Frontal cortex (tissue), 4 donors: ENCODE measurements around the gene XAGE1A. TPM values are rescaled to one million over a fixed set of nuclear protein-coding genes. Genes with fewer than 3 reads are reported as not detected.
"Not testable (repeated sequence)": the region's sequence is repeated elsewhere in the genome, so short reads cannot be mapped to it uniquely, and the experiment has no call there.

Source experiments
- DNase-seq, 2 donors: peaks; one replicate each; pipeline ENCODE4 v3.0.0; 2012; ENCODE audit warnings: low spot score in 2 of 2
- FAIRE-seq: peaks from 2 replicates; lab custom pipeline; 2012; peaks lifted over from hg19 to GRCh38; lab: Jason Lieb, UNC
- small RNA-seq: library from RNA; depleted of rRNA; stranded (forward); fragments of <200 nt; gene quantifications from one replicate; pipeline ENCODE3, GENCODE V24; 2014
- total RNA-seq: library from RNA; depleted of rRNA; stranded (reverse); fragments of >200 nt; gene quantifications from one replicate; pipeline ENCODE4 v1.2.3, GENCODE V29; 2014
- donor health status: control.
- donor health status: control.
- donor health status: control.

Gene XAGE1A, protein sequence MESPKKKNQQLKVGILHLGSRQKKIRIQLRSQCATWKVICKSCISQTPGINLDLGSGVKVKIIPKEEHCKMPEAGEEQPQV
- total RNA-seq, result not detected

- FAIRE-seq, DNase-seq: not testable (repeated sequence)
These were observed at the start of gene XAGE1A for GRCh38 chrX:52495545-52496418. XAGE1A (plus strand) TSS chrX:52495808; CDS start chrX:52497362, 1,554 bp downstream.

DNA sequence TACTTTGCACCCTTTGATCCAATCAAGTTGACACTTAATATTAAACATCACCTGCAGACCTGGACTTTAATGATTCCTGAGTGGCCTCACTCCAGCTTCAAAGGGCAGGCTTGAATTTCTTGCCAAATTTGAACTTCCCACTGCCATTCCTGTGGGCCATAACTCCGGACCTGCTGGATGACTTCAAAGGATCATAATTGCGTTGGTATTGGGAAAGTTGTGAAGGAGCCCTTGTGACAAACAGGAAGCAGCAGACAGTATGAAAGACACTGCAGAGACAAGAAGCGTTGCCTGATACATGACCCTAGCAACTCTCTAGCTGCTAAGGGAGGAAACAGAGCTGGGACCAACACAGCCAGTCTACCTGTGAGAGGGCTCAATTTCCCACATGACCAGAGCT, 43.6 kb upstream of the XAGE1A start:
- not testable (repeated sequence) for FAIRE-seq, DNase-seq

DNA sequence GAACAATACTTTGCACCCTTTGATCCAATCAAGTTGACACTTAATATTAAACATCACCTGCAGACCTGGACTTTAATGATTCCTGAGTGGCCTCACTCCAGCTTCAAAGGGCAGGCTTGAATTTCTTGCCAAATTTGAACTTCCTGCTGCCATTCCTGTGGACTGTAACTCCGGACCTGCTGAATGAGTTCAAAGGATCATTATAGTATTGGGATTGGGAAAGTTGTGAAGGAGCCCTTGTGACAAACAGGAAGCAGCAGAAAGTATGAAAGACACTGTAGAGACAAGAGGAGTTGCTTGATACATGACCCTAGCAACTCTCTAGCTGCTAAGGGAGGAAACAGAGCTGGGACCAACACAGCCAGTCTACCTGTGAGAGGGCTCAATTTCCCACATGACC, 24.3 kb upstream of the XAGE1A start:
- not testable (repeated sequence) for FAIRE-seq

GRCh38 chrX:52496419-52496772, 788 bp downstream of the XAGE1A start:
- FAIRE-seq, DNase-seq: not testable (repeated sequence)

More for the DNA sequence above, 24.3 kb upstream of the XAGE1A start:
- DNase-seq, result not testable (repeated sequence)

DNA sequence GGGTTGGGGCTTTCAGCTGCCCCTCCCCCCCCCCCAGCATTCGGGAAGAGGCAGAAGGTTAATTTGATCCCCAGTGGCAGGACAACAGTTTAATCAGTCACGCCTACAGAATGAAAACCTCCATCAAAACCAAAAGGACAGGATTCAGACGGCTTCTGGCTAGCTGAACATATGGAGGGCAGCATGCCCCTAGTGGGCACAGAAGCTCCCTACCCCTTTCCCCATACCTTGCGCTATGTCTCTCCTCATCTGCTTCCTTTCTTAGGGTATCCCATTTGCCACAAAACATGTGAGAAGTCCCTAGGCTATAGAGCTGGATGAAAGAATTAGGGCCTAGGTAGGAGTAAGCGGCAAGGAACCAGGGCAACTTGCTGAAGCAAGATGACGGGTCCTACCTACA, 5.8 kb downstream of the XAGE1A start:
- FAIRE-seq, result not testable (repeated sequence)

GRCh38 chrX:52504551-52504950, 8.9 kb downstream of the XAGE1A start:
- no peak for FAIRE-seq
- no peak for DNase-seq

More for the DNA sequence above, 5.8 kb downstream of the XAGE1A start:
- DNase-seq, result not testable (repeated sequence)

GRCh38 chrX:52507331-52507730, 11.7 kb downstream of the XAGE1A start:
- DNase-seq (no peak), FAIRE-seq (no peak)

DNA sequence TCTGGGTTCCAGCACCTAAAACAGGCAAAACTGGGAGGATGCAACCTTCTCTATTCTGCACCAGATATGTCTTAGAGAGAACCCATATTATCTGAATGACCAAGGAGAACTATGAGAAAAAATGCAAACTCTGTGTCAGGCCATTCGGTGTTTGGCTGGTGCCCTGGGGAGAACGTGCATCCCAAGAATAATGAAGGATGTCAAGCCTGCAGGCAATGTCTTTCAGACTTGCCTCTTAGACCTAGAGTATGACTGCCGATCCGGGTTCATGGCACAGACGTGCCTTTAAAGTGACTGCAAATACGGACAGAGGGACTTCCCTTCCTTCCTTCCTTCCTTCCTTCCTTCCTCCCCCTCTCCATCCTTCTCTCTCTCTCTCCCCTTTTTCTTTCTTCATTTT, 14.3 kb downstream of the XAGE1A start:
- FAIRE-seq (no peak), DNase-seq (no peak)

GRCh38 chrX:52511126-52511525, 15.5 kb downstream of the XAGE1A start:
- not testable (repeated sequence) for FAIRE-seq, DNase-seq

DNA sequence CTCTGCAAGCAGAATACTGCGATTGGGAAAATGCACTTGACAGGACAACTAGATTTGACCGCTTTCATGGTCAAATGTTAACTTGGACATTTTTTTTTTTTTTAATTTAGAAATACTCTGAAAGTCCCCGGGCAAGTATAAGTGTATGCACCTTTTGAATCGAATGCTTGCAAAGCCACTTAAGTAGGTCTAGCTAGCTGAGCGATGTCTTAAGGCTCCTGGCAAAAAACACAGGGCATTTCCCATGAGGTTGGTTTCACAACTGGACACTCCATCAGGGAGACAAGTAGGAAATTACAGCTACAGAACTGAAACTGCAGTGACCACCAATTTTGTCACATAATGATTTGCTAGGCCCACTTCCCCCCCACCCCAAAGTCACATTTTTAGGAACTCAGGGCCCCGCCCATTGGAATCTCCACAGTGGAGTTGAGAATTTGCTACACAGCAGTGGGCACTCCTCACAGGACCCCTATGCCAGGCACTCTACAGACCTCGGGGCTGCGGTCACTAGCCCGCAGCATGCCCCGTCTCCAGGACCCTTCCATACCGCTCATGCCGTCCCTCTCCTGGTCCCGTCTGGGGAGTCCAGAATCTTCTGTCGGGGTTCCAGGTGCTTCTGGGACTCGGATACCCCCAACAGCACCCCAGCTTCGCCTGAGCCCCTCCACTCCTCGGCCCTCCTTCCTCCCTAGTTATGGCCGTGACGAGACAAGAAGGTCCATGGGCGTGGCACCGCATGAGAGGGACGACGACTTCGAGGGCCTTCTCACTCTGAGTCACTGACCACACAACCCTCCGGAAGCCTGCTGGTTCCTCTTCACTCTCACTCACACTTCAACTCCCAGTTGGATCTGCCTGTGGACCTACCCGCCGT, 20.7 kb downstream of the XAGE1A start:
- FAIRE-seq, DNase-seq: not testable (repeated sequence)

- DNase-seq, FAIRE-seq: not testable (repeated sequence)
These were observed 21.3 kb downstream of the XAGE1A start, which contains the start of gene XAGE1B for GRCh38 chrX:52516987-52517325. XAGE1B (minus strand) TSS chrX:52517063; CDS start chrX:52515527, 1,536 bp downstream.

- not testable (repeated sequence) for DNase-seq, FAIRE-seq
These were observed 45.4 kb downstream of the XAGE1A start for GRCh38 chrX:52541051-52541450.

DNA sequence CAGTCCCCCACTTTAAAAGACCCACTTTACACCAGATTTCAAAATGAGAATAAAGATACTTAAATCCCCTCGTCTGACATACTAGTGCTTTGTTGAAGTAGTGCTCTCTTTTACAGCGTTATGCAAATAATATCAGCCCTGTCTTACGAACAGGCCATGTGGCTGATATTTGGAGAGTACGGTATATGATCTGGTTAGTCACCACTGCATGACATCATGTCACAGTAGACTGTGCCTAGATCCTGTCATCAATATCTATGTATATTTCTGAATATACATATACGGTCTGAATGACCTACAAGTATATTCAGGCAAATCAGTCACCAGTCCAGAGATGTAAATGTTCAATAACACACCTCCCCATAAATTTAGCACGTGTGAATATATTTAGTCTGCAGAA, 46.7 kb downstream of the XAGE1A start:
- DNase-seq (no peak), FAIRE-seq (no peak)

GRCh38 chrX:52544147-52544840, 48.7 kb downstream of the XAGE1A start:
- FAIRE-seq (no peak), DNase-seq (no peak)

DNA sequence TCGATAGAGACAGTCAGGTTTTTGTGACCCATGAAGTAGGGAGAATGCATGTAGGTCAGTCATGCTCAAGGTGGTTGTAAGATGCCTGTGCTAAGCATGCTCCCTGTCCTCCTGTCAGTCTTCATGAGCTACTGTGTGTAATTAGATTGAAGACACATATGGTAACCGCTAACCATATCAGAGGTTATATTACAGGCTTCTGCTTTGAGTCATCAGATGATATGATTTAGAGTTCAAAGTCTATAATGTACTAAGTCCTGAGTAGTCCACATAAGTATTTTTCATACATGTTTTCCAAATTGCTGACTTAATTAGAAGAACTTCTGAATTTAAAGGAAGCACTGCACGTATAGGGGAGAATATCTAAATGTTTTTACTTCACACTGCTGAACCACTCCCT, 53.2 kb downstream of the XAGE1A start:
- FAIRE-seq, DNase-seq: not testable (repeated sequence)

Small RNA genes within 50 kb of the gene (small RNA-seq; reads per million reads assigned to genes)
- gene BX510359.8 (not detected), gene RBM22P7 (not detected)

Other genes with a start within 250 kb of the XAGE1A start
- not detected for gene XAGE2, start 126.8 kb upstream of the XAGE1A start, total RNA-seq
- gene XAGE1B, start 21.3 kb downstream of the XAGE1A start, total RNA-seq, result not detected
- gene SSX7, start 159.1 kb downstream of the XAGE1A start, total RNA-seq, result not detected
- gene SSX2, start 211.4 kb downstream of the XAGE1A start, total RNA-seq, result not detected